Glutamatergic neuron (in vitro differentiated cells): ENCODE results near the gene SORBS2. TPM values are rescaled to one million over a fixed set of nuclear protein-coding genes. Genes with fewer than 3 reads are reported as not detected.
"Not testable (repeated sequence)": the region's sequence is repeated elsewhere in the genome, so short reads cannot be mapped to it uniquely, and the experiment has no call there.

Source experiments
- DNase-seq: peaks from one replicate; pipeline ENCODE4 v3.0.0; 2022
- H3K27ac Mint-ChIP-seq: one replicate; pipeline ENCODE4 v1.8.0; 2020; ENCODE audit warnings: mild to moderate bottlenecking, mixed read lengths, inconsistent platforms; ENCODE audit not compliant: unreplicated experiment
- H3K27me3 Mint-ChIP-seq: one replicate; pipeline ENCODE4 v1.8.0; 2020; ENCODE audit warnings: mild to moderate bottlenecking, moderate library complexity, mixed read lengths, inconsistent platforms; ENCODE audit not compliant: unreplicated experiment
- H3K36me3 Mint-ChIP-seq: one replicate; pipeline ENCODE4 v1.8.0; 2020; ENCODE audit warnings: mild to moderate bottlenecking, mixed read lengths, inconsistent platforms; ENCODE audit not compliant: unreplicated experiment
- H3K4me1 Mint-ChIP-seq: one replicate; pipeline ENCODE4 v1.8.0; 2020; ENCODE audit warnings: mild to moderate bottlenecking, low read depth, mixed read lengths, inconsistent platforms; ENCODE audit not compliant: unreplicated experiment
- H3K4me3 Mint-ChIP-seq: one replicate; pipeline ENCODE4 v1.8.0; 2020; ENCODE audit warnings: mild to moderate bottlenecking, mixed read lengths, inconsistent platforms; ENCODE audit not compliant: unreplicated experiment
- H3K9me3 Mint-ChIP-seq: one replicate; pipeline ENCODE4 v1.8.0; 2020; ENCODE audit warnings: mild to moderate bottlenecking, moderate library complexity, mixed read lengths, inconsistent platforms; ENCODE audit not compliant: unreplicated experiment
- CTCF ChIP-seq: fragments of 200-600 bp; sonication (generic); IDR thresholded peaks from one replicate; pipeline ENCODE4 v1.5.0; 2021; ENCODE audit not compliant: partially characterized antibody, unreplicated experiment
- long read RNA-seq: library from polyadenylated mRNA; unstranded; transcript quantifications from one replicate; pipeline ENCODE4 v2.0.0, GENCODE V29; 2020; ENCODE audit not compliant: unreplicated experiment
- total RNA-seq: library from RNA; stranded (reverse); fragmentation: NEBNext Ultra II Directional; extraction: Animal tissue kit (Norgen Biotek cat#: 25700); gene quantifications from one replicate; pipeline ENCODE4 v1.2.1, GENCODE V29; 2021; ENCODE audit not compliant: unreplicated experiment

The SORBS2 gene
- total RNA-seq = 95.5 TPM
- long read RNA-seq, partial matches to known transcripts = 3 of 13 reads
- long read RNA-seq, other reads (novel, unspliced or antisense) = 8 of 13 reads

GRCh38 chr4:185811509-185812364 is at the start of gene SORBS2:
Gene SORBS2, minus strand, starts transcription at chr4:185812194. Its CDS starts 121,623 bp downstream, at chr4:185690571.
- Mint-ChIP-seq H3K4me3 (peak within 1 kb of the TSS; percentile 88), H3K27me3 (no peaks in the 10 kb centered on the region), H3K9me3 (peaks cover 3% of the 10 kb centered on the region), H3K27ac (peak within 1 kb of the TSS; percentile 95), H3K4me1 (peaks cover 44% of the 10 kb centered on the region), H3K36me3 (no peaks in the 10 kb centered on the region)
- TF ChIP-seq CTCF = no peak
- DNase-seq = peak; percentile 34

- H3K27me3 Mint-ChIP-seq = no peaks in the 10 kb centered on the region
- H3K9me3 Mint-ChIP-seq = peaks cover 1% of the 10 kb centered on the region
- H3K4me3 Mint-ChIP-seq = no peak overlapping the region
- DNase-seq = no peak
- no peak overlapping the region for H3K27ac Mint-ChIP-seq
- H3K4me1 Mint-ChIP-seq = peaks cover 18% of the 10 kb centered on the region
- TF ChIP-seq CTCF = no peak
- H3K36me3 Mint-ChIP-seq = peaks cover 29% of the 10 kb centered on the region
These were observed 47.1 kb upstream of the SORBS2 start for GRCh38 chr4:185859111-185859510.

GRCh38 chr4:185857561-185857960 is 45.6 kb upstream of the SORBS2 start:
- DNase-seq, H3K4me3 Mint-ChIP-seq, H3K9me3 Mint-ChIP-seq, H3K27me3 Mint-ChIP-seq, H3K27ac Mint-ChIP-seq: not testable (repeated sequence)
- peaks cover 21% of the 10 kb centered on the region for H3K4me1 Mint-ChIP-seq
- peaks cover 29% of the 10 kb centered on the region for H3K36me3 Mint-ChIP-seq

GRCh38 chr4:185853841-185854240 is 41.8 kb upstream of the SORBS2 start:
- Mint-ChIP-seq H3K36me3 (peaks cover 28% of the 10 kb centered on the region), H3K4me3 (no peak overlapping the region), H3K4me1 (peaks cover 25% of the 10 kb centered on the region), H3K9me3 (no peaks in the 10 kb centered on the region), H3K27me3 (no peaks in the 10 kb centered on the region), H3K27ac (peak overlapping the region; percentile 4)
- no peak for TF ChIP-seq CTCF
- DNase-seq = no peak

GRCh38 chr4:185852961-185853360 is 41.0 kb upstream of the SORBS2 start:
- Mint-ChIP-seq H3K27ac (no peak overlapping the region), H3K36me3 (peaks cover 22% of the 10 kb centered on the region), H3K27me3 (no peaks in the 10 kb centered on the region), H3K4me1 (peaks cover 25% of the 10 kb centered on the region), H3K9me3 (no peaks in the 10 kb centered on the region), H3K4me3 (no peak overlapping the region)
- no peak for TF ChIP-seq CTCF
- no peak for DNase-seq
